Right lobe of liver (tissue), 6 donors: ENCODE results near the gene SULT1A1. TPM values are rescaled to one million over a fixed set of nuclear protein-coding genes. Genes with fewer than 3 reads are reported as not detected.

Experiments
- ATAC-seq, 4 donors: fragments of 200-7000 bp; cut with Tn5 transposase; one replicate each; pipeline ENCODE4 v1.9.1; 2020; ENCODE audit warnings: mild to moderate bottlenecking in 4 of 4, moderate library complexity in 4 of 4
- DNase-seq, 3 donors: peaks; one replicate each; pipeline ENCODE4 v3.0.0-alpha.2; 2020
- H3K27ac ChIP-seq, 3 donors: fragments of 200-600 bp; one replicate each; pipeline ENCODE4 v1.8.0; 2022
- H3K27me3 ChIP-seq, 2 donors: fragments of 200-600 bp; one replicate each; pipeline ENCODE4 v1.8.0; 2022
- H3K36me3 ChIP-seq, 4 donors: fragments of 200-600 bp; sonication (generic) in 1 of 4; one replicate each; pipeline versions ENCODE4 v1.5.1 to v1.8.0; 2017 to 2022; ENCODE audit warnings: control low read depth in 1 of 4
- H3K4me1 ChIP-seq, 4 donors: fragments of 200-600 bp; sonication (generic) in 1 of 4; one replicate each; pipeline versions ENCODE4 v1.5.1 to v1.8.0; 2017 to 2022; ENCODE audit warnings: control low read depth in 1 of 4
- H3K4me3 ChIP-seq, 3 donors: fragments of 200-600 bp; one replicate each; pipeline ENCODE4 v1.8.0; 2022
- H3K9me3 ChIP-seq, 4 donors: fragments of 200-600 bp; sonication (generic) in 1 of 4; one replicate each; pipeline versions ENCODE4 v1.5.1 to v1.8.0; 2017 to 2022; ENCODE audit warnings: control low read depth in 1 of 4
- CTCF ChIP-seq, 4 donors: fragments of 200-600 bp in 3 of 4; fragments of 450-650 bp in 1 of 4; IDR thresholded peaks; one replicate each; pipeline versions ENCODE4 v1.5.1 to v1.8.0; 2016 to 2022; ENCODE audit warnings: antibody characterized with exemption in 4 of 4, mild to moderate bottlenecking in 2 of 4
- POLR2A ChIP-seq: fragments of 450-650 bp; IDR thresholded peaks from one replicate; pipeline ENCODE4 v1.6.1; 2017; ENCODE audit warnings: antibody characterized with exemption, mild to moderate bottlenecking
- WGBS: methylation state at CpG from one replicate; pipeline ENCODE4 v1.1.6; 2018; ENCODE audit warnings: low coverage, low lambda C conversion rate; ENCODE audit not compliant: insufficient coverage; ENCODE audit errors: missing lambda C conversion rate; 5-methylcytosine and 5-hydroxymethylcytosine counted together
- intact Hi-C, 2 donors: fragments of 100-400 bp; cut with DNase I; formaldehyde crosslinking; loops; one replicate each; pipeline versions ENCODE4 v1.11.2 to v1.14.1; 2022
- total RNA-seq, 6 experiments: library from RNA; depleted of rRNA in 2 of 6; stranded (reverse); fragments of >200 nt in 2 of 6; fragmentation: NEBNext Ultra II Directional in 3 of 6; extraction: Animal tissue kit (Norgen Biotek cat#: 25700) in 3 of 6; gene quantifications; one replicate each; pipeline versions ENCODE4 v1.1.0 to v1.2.4, GENCODE V29; 2016 to 2023
- donor health status: DM: no; HTN: yes; CAD: no.
- donor health status: DM: no; HTN: no; CAD: no.
- donor health status: DM: no; HTN: no; CAD: no.
- donor health status: DM: no; HTN: yes; CAD: no.
- donor health status: DM: no; HTN: yes; CAD: no.

The SULT1A1 gene
- total RNA-seq, 6 experiments from 2014 or later, result 132 to 335 (median 207) TPM

GRCh38 chr16:28589930-28590329, 19.9 kb downstream of the SULT1A1 start:
- H3K9me3 ChIP-seq, result no peaks in the 10 kb centered on the region
- peaks cover 0 to 1% (median 0%) of the 10 kb centered on the region in 4 donors for H3K4me1 ChIP-seq
- DNase-seq (no peak), ATAC-seq (peak in 1 of 4 donors; percentile 8)
- H3K27me3 ChIP-seq, result no peaks in the 10 kb centered on the region
- no CpG with 5 or more reads among the region's 13 CpGs for WGBS
- no peak overlapping the region for H3K4me3 ChIP-seq
- peaks cover 0 to 53% (median 20%) of the 10 kb centered on the region in 4 donors for H3K36me3 ChIP-seq
- intact Hi-C loops, result no loop called here
- no peak overlapping the region for H3K27ac ChIP-seq
- TF ChIP-seq POLR2A, result no peak
- no peak for TF ChIP-seq CTCF (IDR thresholded peaks at IDR 0.05)

DNA sequence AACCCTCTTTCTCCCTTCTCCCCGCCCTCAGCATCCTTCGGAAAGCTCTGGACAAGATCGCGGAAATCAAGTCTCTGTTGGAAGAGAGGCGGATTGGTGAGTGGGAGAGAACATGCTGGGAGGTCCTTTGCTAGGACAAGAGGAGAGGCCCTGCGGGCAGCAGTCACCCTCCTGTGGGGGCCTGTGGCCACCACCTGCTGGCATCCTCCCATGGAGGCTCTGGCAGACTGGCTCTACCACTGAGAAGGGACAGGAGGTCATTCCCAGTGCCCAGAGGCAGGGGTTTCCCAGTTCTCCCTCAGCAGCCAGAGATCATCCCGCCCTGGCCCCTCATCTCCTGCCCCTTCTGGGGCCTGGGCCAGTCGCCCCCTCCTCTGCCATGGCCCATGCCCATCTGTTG, 20.8 kb downstream of the SULT1A1 start:
- Histone ChIP-seq H3K27ac (no peak overlapping the region), H3K4me3 (no peak overlapping the region), H3K36me3 (peaks cover 0 to 55% (median 20%) of the 10 kb centered on the region in 4 donors), H3K4me1 (no peaks in the 10 kb centered on the region), H3K27me3 (no peaks in the 10 kb centered on the region), H3K9me3 (no peaks in the 10 kb centered on the region)
- ATAC-seq, result no peak
- WGBS, result 95% methylated on average over 6 of the region's 8 CpGs
- no peak for DNase-seq
- intact Hi-C loops, result no loop called here
- no peak for TF ChIP-seq CTCF (IDR thresholded peaks at IDR 0.05)
- TF ChIP-seq POLR2A, result no peak

GRCh38 chr16:28587386-28587785, 22.5 kb downstream of the SULT1A1 start:
- H3K27me3 ChIP-seq, result no peaks in the 10 kb centered on the region
- TF ChIP-seq CTCF (IDR thresholded peaks at IDR 0.05) (no peak), POLR2A (no peak)
- H3K4me3 ChIP-seq, result no peak overlapping the region
- no peaks in the 10 kb centered on the region for H3K9me3 ChIP-seq
- peaks cover 0 to 56% (median 21%) of the 10 kb centered on the region in 4 donors for H3K36me3 ChIP-seq
- H3K4me1 ChIP-seq, result no peaks in the 10 kb centered on the region
- H3K27ac ChIP-seq, result no peak overlapping the region
- DNase-seq (no peak), ATAC-seq (no peak)
- WGBS, result 73% methylated on average over 4 of the region's 8 CpGs
- intact Hi-C loops, result no loop called here

DNA sequence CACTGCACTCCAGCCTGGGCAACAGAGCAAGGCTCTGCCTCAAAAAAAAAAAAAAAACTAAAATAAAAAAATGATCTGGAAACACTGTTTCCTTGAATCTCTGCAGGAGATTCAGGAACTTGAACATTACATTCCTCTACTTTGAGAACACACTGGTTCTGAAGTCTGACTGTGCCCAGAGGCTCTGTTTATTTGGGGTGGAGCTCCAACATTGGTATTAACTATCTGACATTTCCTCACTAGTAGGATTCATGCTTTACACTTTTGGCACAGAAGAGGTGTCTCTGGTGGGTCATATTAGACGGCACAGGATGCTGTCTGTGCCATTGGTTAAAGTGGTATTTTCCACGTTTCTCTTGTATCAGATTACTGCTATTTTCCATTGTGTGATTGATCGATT, 23.4 kb downstream of the SULT1A1 start:
- DNase-seq (no peak), ATAC-seq (no peak)
- Histone ChIP-seq H3K27ac (no peak overlapping the region), H3K4me3 (no peak overlapping the region), H3K9me3 (no peaks in the 10 kb centered on the region), H3K4me1 (no peaks in the 10 kb centered on the region), H3K36me3 (peaks cover 0 to 53% (median 23%) of the 10 kb centered on the region in 4 donors), H3K27me3 (no peaks in the 10 kb centered on the region)
- intact Hi-C loops, result no loop called here
- 77% methylated on average over 2 of the region's 3 CpGs for WGBS
- TF ChIP-seq CTCF (IDR thresholded peaks at IDR 0.05), result no peak
- TF ChIP-seq POLR2A, result no peak

- H3K4me1 ChIP-seq, result no peaks in the 10 kb centered on the region
- peaks cover 0 to 45% (median 19%) of the 10 kb centered on the region in 4 donors for H3K36me3 ChIP-seq
- ATAC-seq, result no peak
- intact Hi-C loops, result no loop called here
- H3K9me3 ChIP-seq, result no peaks in the 10 kb centered on the region
- H3K27me3 ChIP-seq, result no peaks in the 10 kb centered on the region
- TF ChIP-seq CTCF (IDR thresholded peaks at IDR 0.05) (no peak), POLR2A (no peak)
- no peak overlapping the region for H3K27ac ChIP-seq
- no peak overlapping the region for H3K4me3 ChIP-seq
- 77% methylated on average over 5 of the region's 11 CpGs for WGBS
- no peak for DNase-seq
These were observed 24.2 kb downstream of the SULT1A1 start for GRCh38 chr16:28585674-28586073.
